ENCODE results near the gene MYO5C.

MYO5C gene

GRCh38 chr15:52276256-52276770 lies 19.3 kb downstream of the MYO5C start:
- no peak for DNase-seq

GRCh38 chr15:52263563-52264282 lies 31.9 kb downstream of the MYO5C start:
- DNase-seq, result no peak

- DNase-seq, result no peak
Measured at GRCh38 chr15:52262364-52262763, 33.2 kb downstream of the MYO5C start.

GRCh38 chr15:52261498-52262242 lies 33.9 kb downstream of the MYO5C start:
- DNase-seq, result peak; percentile 81

- no peak for DNase-seq
Measured at GRCh38 chr15:52261026-52261425, 34.6 kb downstream of the MYO5C start.

GRCh38 chr15:52259503-52259902 lies 36.1 kb downstream of the MYO5C start:
- DNase-seq, result no peak

GRCh38 chr15:52258461-52258860 lies 37.1 kb downstream of the MYO5C start:
- no peak for DNase-seq

GRCh38 chr15:52257734-52258062 lies 37.9 kb downstream of the MYO5C start:
- DNase-seq, result no peak

GRCh38 chr15:52256930-52257733 lies 38.5 kb downstream of the MYO5C start:
- no peak for DNase-seq

GRCh38 chr15:52256366-52256765 lies 39.2 kb downstream of the MYO5C start:
- DNase-seq, result peak; percentile 61

GRCh38 chr15:52255935-52256334 lies 39.7 kb downstream of the MYO5C start:
- no peak for DNase-seq

- DNase-seq, result peak; percentile 76
Measured at GRCh38 chr15:52255008-52255407, 40.6 kb downstream of the MYO5C start.

- DNase-seq, result peak; percentile 7
Measured at GRCh38 chr15:52254391-52254790, 41.2 kb downstream of the MYO5C start.

GRCh38 chr15:52252781-52253180 lies 42.8 kb downstream of the MYO5C start:
- DNase-seq, result peak; percentile 95

GRCh38 chr15:52251144-52251860 lies 44.3 kb downstream of the MYO5C start:
- DNase-seq, result no peak

GRCh38 chr15:52247461-52247860 lies 48.1 kb downstream of the MYO5C start:
- no peak for DNase-seq

- peak; percentile 67 for DNase-seq
Measured at GRCh38 chr15:52246686-52247431, 48.7 kb downstream of the MYO5C start.

GRCh38 chr15:52243697-52244555 lies 51.7 kb downstream of the MYO5C start:
- DNase-seq, result no peak

- no peak for DNase-seq
Measured at GRCh38 chr15:52243286-52243685, 52.3 kb downstream of the MYO5C start.

- no peak for DNase-seq
Measured at GRCh38 chr15:52241489-52241888, 54.1 kb downstream of the MYO5C start.

- no peak for DNase-seq
Measured at GRCh38 chr15:52240166-52240565, 55.4 kb downstream of the MYO5C start.
